Endodermal cell (in vitro differentiated cells): ENCODE measurements around the gene SDE2. TPM values are rescaled to one million over a fixed set of nuclear protein-coding genes. Genes with fewer than 3 reads are reported as not detected.
"Not testable (repeated sequence)": the region's sequence is repeated elsewhere in the genome, so short reads cannot be mapped to it uniquely, and the experiment has no call there.

Experiments used
- DNase-seq: peaks from one replicate; pipeline ENCODE4 v3.0.0-alpha.2; 2017
- H3K27ac ChIP-seq: 2 replicates; pipeline ENCODE4 v1.5.1; 2013; ENCODE audit warnings: mild to moderate bottlenecking, low read depth, low read length, moderate library complexity
- H3K27me3 ChIP-seq: 2 replicates; pipeline ENCODE4 v1.6.1; 2013; ENCODE audit warnings: mild to moderate bottlenecking, low read length, moderate library complexity; ENCODE audit not compliant: insufficient read depth, control insufficient read depth, poor library complexity, severe bottlenecking
- H3K36me3 ChIP-seq: 2 replicates; pipeline ENCODE4 v1.7.0; 2013; ENCODE audit warnings: mild to moderate bottlenecking, low read length, moderate library complexity; ENCODE audit not compliant: control insufficient read depth, insufficient read depth
- H3K4me1 ChIP-seq: one replicate; pipeline ENCODE4 v1.7.0; 2013; ENCODE audit warnings: low read length; ENCODE audit not compliant: control insufficient read depth, insufficient read depth
- H3K4me3 ChIP-seq: 2 replicates; pipeline ENCODE4 v1.5.1; 2013; ENCODE audit warnings: mild to moderate bottlenecking, low read length, moderate library complexity
- H3K9ac ChIP-seq: 2 replicates; pipeline ENCODE4 v1.6.1; 2013; ENCODE audit warnings: mild to moderate bottlenecking, low read length, moderate library complexity; ENCODE audit not compliant: poor library complexity, severe bottlenecking; ENCODE audit errors: extremely low read depth
- H3K9me3 ChIP-seq: 2 replicates; pipeline ENCODE4 v1.6.1; 2013; ENCODE audit warnings: mild to moderate bottlenecking, low read length, moderate library complexity; ENCODE audit not compliant: control insufficient read depth
- H3K27ac Mint-ChIP-seq: 2 replicates; pipeline ENCODE4 v1.8.0; 2020; ENCODE audit warnings: mixed read lengths
- H3K27me3 Mint-ChIP-seq: 2 replicates; pipeline ENCODE4 v1.8.0; 2021; ENCODE audit warnings: mild to moderate bottlenecking, mixed read lengths; ENCODE audit not compliant: insufficient read depth
- H3K36me3 Mint-ChIP-seq: 2 replicates; pipeline ENCODE4 v1.8.0; 2020; ENCODE audit warnings: low read depth, mixed read lengths
- H3K4me1 Mint-ChIP-seq: 2 replicates; pipeline ENCODE4 v1.8.0; 2020; ENCODE audit warnings: mixed read lengths
- H3K4me3 Mint-ChIP-seq: 2 replicates; pipeline ENCODE4 v1.8.0; 2020; ENCODE audit warnings: mild to moderate bottlenecking, moderate library complexity, mixed read lengths
- H3K9me3 Mint-ChIP-seq: 2 replicates; pipeline ENCODE4 v1.8.0; 2020; ENCODE audit warnings: mild to moderate bottlenecking, mixed read lengths
- WGBS, 2 experiments: methylation state at CpG; one replicate each; pipeline versions ENCODE4 v1.1.5 to v1.1.7; 2013; ENCODE audit warnings: missing lambda C conversion rate in 2 of 2, mixed read lengths in 1 of 2; ENCODE audit not compliant: insufficient coverage in 1 of 2, insufficient read length in 1 of 2; 5-methylcytosine and 5-hydroxymethylcytosine counted together
- total RNA-seq, 2 donors: library from RNA; stranded (reverse); fragmentation: NEBNext Ultra II Directional in 1 of 2; extraction: Animal tissue kit (Norgen Biotek cat#: 25700) in 1 of 2; gene quantifications; 2 replicates in 1 of 2; 3 replicates in 1 of 2; pipeline ENCODE4 v1.2.1, GENCODE V29; 2021
- TF ChIP-seq, protein P1 (sequence below): fragments of 200-600 bp; sonication (generic); conservative IDR thresholded peaks from 2 replicates; pipeline ENCODE4 v1.5.0; 2021; ENCODE audit warnings: antibody characterized with exemption, mild to moderate bottlenecking

SDE2 gene
- total RNA-seq, 2 donors from 2014 or later = 19.0 to 21.6 TPM

DNA sequence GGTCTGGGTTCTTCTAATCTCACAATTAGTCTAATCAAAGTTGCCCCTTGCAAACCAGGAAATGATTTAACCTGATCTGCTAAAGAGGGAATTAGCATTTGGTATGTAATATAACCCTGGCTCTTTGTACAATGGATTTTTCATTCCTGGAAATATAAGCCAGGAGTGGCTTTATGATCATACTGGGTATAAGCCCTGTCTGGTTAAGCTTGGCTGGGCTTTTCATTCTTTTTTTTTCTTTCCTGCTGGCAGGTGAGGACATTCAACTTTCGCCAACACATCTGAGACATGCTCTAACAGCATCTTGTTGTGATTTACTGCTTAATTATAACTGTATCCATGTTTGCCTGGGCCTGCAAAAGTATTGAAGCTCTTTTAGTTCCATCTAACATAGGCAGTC, 20.4 kb upstream of the SDE2 start:
- 100% methylated on average over 1 of the region's 1 CpG; no CpG with 5 or more reads in 1 of the 2 experiments for WGBS, 2 experiments
- Mint-ChIP-seq H3K27me3 (no peaks in the 10 kb centered on the region), H3K9me3 (no peaks in the 10 kb centered on the region), H3K4me1 (no peaks in the 10 kb centered on the region), H3K4me3 (no peak overlapping the region), H3K27ac (no peak overlapping the region), H3K36me3 (no peaks in the 10 kb centered on the region)
- TF ChIP-seq, protein P1, sequence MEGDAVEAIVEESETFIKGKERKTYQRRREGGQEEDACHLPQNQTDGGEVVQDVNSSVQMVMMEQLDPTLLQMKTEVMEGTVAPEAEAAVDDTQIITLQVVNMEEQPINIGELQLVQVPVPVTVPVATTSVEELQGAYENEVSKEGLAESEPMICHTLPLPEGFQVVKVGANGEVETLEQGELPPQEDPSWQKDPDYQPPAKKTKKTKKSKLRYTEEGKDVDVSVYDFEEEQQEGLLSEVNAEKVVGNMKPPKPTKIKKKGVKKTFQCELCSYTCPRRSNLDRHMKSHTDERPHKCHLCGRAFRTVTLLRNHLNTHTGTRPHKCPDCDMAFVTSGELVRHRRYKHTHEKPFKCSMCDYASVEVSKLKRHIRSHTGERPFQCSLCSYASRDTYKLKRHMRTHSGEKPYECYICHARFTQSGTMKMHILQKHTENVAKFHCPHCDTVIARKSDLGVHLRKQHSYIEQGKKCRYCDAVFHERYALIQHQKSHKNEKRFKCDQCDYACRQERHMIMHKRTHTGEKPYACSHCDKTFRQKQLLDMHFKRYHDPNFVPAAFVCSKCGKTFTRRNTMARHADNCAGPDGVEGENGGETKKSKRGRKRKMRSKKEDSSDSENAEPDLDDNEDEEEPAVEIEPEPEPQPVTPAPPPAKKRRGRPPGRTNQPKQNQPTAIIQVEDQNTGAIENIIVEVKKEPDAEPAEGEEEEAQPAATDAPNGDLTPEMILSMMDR = no peak
- no peak overlapping the region for H3K9ac ChIP-seq
- no peaks in the 10 kb centered on the region for H3K36me3 ChIP-seq
- no peak overlapping the region for H3K27ac ChIP-seq
- no peaks in the 10 kb centered on the region for H3K9me3 ChIP-seq
- H3K27me3 ChIP-seq = no peaks in the 10 kb centered on the region
- no peak overlapping the region for H3K4me3 ChIP-seq
- H3K4me1 ChIP-seq = no peaks in the 10 kb centered on the region
- DNase-seq = no peak

DNA sequence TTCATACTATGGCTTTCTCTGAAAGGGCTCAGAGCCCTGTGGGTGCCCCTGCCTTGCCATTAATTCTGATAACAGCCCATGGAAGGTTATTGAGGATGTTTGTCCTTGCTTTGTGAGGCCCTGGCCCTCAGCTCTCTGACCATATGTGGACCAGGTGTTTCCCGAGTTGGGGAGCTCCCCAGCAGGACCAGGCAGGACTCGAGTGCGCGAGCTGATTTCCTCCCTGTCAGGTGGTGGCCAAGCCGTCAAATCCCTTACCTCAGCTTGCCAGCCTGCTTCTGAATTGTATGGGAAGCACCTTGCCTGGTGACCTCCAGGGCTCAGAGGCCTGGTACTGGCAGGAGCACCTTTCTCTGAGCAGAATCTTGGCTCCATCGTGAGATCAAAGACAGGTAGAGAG, 17.9 kb upstream of the SDE2 start:
- Histone ChIP-seq H3K9ac (no peak overlapping the region), H3K4me1 (no peaks in the 10 kb centered on the region), H3K36me3 (no peaks in the 10 kb centered on the region), H3K9me3 (no peaks in the 10 kb centered on the region), H3K27me3 (no peaks in the 10 kb centered on the region), H3K27ac (no peak overlapping the region), H3K4me3 (no peak overlapping the region)
- DNase-seq = no peak
- H3K4me3 Mint-ChIP-seq = no peak overlapping the region
- WGBS, 2 experiments = 79 to 86% methylated on average over 4 to 6 of the region's 6 CpGs
- no peaks in the 10 kb centered on the region for H3K36me3 Mint-ChIP-seq
- TF ChIP-seq, protein P1 = no peak
- H3K4me1 Mint-ChIP-seq = no peaks in the 10 kb centered on the region
- peaks cover 3% of the 10 kb centered on the region for H3K27me3 Mint-ChIP-seq
- H3K27ac Mint-ChIP-seq = no peak overlapping the region
- H3K9me3 Mint-ChIP-seq = no peaks in the 10 kb centered on the region

DNA sequence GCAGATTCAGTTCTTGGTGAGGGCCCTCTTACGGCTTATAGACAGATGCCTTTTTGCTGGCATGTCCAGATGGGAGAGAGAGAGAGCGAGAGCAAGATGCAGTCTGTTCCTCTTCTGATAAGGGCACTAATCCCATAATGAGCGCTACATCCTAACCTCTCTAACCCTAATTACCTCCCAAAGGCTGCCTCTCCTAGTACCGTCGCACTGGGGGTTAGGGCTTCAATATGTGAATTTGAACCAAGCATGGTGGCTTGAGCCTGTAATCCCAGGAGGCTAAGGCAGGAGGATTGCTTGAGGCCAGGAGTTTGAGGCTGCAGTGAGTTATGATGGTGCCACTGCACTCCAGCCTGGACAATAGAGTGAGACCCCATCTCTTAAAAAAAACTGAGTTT, 10.5 kb upstream of the SDE2 start:
- no peak overlapping the region for H3K4me3 Mint-ChIP-seq
- Histone ChIP-seq H3K9ac (no peak overlapping the region), H3K36me3 (no peaks in the 10 kb centered on the region), H3K4me3 (no peak overlapping the region), H3K27me3 (no peaks in the 10 kb centered on the region), H3K4me1 (no peaks in the 10 kb centered on the region), H3K9me3 (no peaks in the 10 kb centered on the region), H3K27ac (no peak overlapping the region)
- peaks cover 6% of the 10 kb centered on the region for H3K27me3 Mint-ChIP-seq
- WGBS, 2 experiments = 83 to 95% methylated on average over 2 to 4 of the region's 5 CpGs
- H3K27ac Mint-ChIP-seq = no peak overlapping the region
- no peak for DNase-seq
- H3K4me1 Mint-ChIP-seq = no peaks in the 10 kb centered on the region
- H3K9me3 Mint-ChIP-seq = no peaks in the 10 kb centered on the region
- TF ChIP-seq, protein P1 = no peak
- H3K36me3 Mint-ChIP-seq = no peaks in the 10 kb centered on the region

GRCh38 chr1:226007126-226007892, 8.2 kb upstream of the SDE2 start:
- not testable (repeated sequence) for H3K27ac ChIP-seq, H3K27me3 Mint-ChIP-seq, H3K27ac Mint-ChIP-seq, H3K4me3 ChIP-seq, H3K9me3 ChIP-seq, H3K36me3 Mint-ChIP-seq, H3K36me3 ChIP-seq, H3K4me1 ChIP-seq, H3K27me3 ChIP-seq, H3K9ac ChIP-seq, H3K4me1 Mint-ChIP-seq, DNase-seq, H3K9me3 Mint-ChIP-seq, H3K4me3 Mint-ChIP-seq
- WGBS, 2 experiments = 94 to 95% methylated on average over 9 to 12 of the region's 12 CpGs
